Suprapubic skin (tissue), 4 donors: ENCODE data around the gene SPATA31E1.
"Not testable (repeated sequence)": the region's sequence is repeated elsewhere in the genome, so short reads cannot be mapped to it uniquely, and the experiment has no call there.

Experiments used
- EP300 ChIP-seq: sonication (generic); formaldehyde crosslinking; IDR thresholded peaks from one replicate; pipeline ENCODE4 v1.6.1; 2017; ENCODE audit warnings: antibody characterized with exemption
- POLR2A ChIP-seq, 2 donors: fragments of 450-650 bp; IDR thresholded peaks; one replicate each; pipeline ENCODE4 v1.6.1; 2017; ENCODE audit warnings: antibody characterized with exemption in 2 of 2, mild to moderate bottlenecking in 2 of 2, moderate library complexity in 2 of 2
- POLR2AphosphoS5 ChIP-seq, 3 donors: sonication (generic); formaldehyde crosslinking; IDR thresholded peaks; one replicate each; pipeline ENCODE4 v1.6.1; 2017; ENCODE audit warnings: antibody characterized with exemption in 3 of 3
- TF ChIP-seq, protein P1 (sequence below), 2 donors: fragments of 200-600 bp in 1 of 2; fragments of 450-650 bp in 1 of 2; sonication (generic) in 1 of 2; IDR thresholded peaks; one replicate each; pipeline ENCODE4 v1.5.1; 2016 to 2019; ENCODE audit warnings: antibody characterized with exemption in 2 of 2, mild to moderate bottlenecking in 1 of 2, moderate library complexity in 1 of 2

DNA sequence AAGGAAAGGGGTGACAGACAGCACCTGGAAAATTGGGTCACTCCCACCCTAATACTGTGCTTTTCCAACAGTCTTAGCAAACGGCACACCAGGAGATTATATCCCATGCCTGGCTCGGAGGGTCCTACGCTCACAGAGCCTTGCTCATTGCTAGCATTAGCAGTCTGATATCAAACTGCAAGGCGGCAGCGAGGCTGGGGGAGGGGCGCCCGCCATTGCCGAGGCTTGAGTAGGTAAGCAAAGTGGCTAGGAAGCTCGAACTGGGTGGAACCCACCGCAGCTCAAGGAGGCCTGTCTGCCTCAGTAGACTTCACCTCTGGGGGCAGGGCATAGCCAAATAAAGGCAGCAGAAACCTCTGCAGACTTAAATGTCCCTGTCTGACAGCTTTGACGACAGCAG lies 19.7 kb downstream of the SPATA31E1 start:
- TF ChIP-seq, protein P1, sequence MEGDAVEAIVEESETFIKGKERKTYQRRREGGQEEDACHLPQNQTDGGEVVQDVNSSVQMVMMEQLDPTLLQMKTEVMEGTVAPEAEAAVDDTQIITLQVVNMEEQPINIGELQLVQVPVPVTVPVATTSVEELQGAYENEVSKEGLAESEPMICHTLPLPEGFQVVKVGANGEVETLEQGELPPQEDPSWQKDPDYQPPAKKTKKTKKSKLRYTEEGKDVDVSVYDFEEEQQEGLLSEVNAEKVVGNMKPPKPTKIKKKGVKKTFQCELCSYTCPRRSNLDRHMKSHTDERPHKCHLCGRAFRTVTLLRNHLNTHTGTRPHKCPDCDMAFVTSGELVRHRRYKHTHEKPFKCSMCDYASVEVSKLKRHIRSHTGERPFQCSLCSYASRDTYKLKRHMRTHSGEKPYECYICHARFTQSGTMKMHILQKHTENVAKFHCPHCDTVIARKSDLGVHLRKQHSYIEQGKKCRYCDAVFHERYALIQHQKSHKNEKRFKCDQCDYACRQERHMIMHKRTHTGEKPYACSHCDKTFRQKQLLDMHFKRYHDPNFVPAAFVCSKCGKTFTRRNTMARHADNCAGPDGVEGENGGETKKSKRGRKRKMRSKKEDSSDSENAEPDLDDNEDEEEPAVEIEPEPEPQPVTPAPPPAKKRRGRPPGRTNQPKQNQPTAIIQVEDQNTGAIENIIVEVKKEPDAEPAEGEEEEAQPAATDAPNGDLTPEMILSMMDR (IDR thresholded peaks at IDR 0.05): not testable (repeated sequence)
- TF ChIP-seq EP300; POLR2AphosphoS5 (IDR thresholded peaks at IDR 0.05); POLR2A (IDR thresholded peaks at IDR 0.05): not testable (repeated sequence)
